Smooth muscle cell (in vitro differentiated cells): ENCODE results near the gene LSG1. TPM values are rescaled to one million over a fixed set of nuclear protein-coding genes. Genes with fewer than 3 reads are reported as not detected.

ENCODE experiments used
- DNase-seq: peaks from one replicate; lab custom pipeline; 2025; ENCODE audit not compliant: unreplicated experiment; lab: John Stamatoyannopoulos, UW
- H2AFZ ChIP-seq: fragments of 200-600 bp; sonication (generic); 2 replicates; pipeline ENCODE4 v1.6.0; 2016; ENCODE audit warnings: antibody characterized with exemption, low read depth, mild to moderate bottlenecking
- H3F3A ChIP-seq: fragments of 200-600 bp; sonication (generic); 2 replicates; pipeline ENCODE4 v1.6.0; 2017; ENCODE audit warnings: antibody characterized with exemption, low read depth
- H3K27ac ChIP-seq: fragments of 200-600 bp; sonication (generic); 2 replicates; pipeline ENCODE4 v1.5.1; 2016; ENCODE audit warnings: low read depth, mild to moderate bottlenecking
- H3K27me3 ChIP-seq: fragments of 200-600 bp; sonication (generic); 2 replicates; pipeline ENCODE4 v1.6.1; 2016; ENCODE audit warnings: low read depth, mild to moderate bottlenecking
- H3K36me3 ChIP-seq: fragments of 200-600 bp; sonication (generic); 2 replicates; pipeline ENCODE4 v1.5.1; 2016; ENCODE audit warnings: low read depth
- H3K4me1 ChIP-seq: fragments of 200-600 bp; sonication (generic); 2 replicates; pipeline ENCODE4 v1.5.1; 2016; ENCODE audit warnings: low read depth
- H3K4me2 ChIP-seq: fragments of 200-600 bp; sonication (generic); 2 replicates; pipeline ENCODE4 v1.6.0; 2016; ENCODE audit warnings: mild to moderate bottlenecking
- H3K4me3 ChIP-seq: fragments of 200-600 bp; sonication (generic); 2 replicates; pipeline ENCODE4 v1.5.1; 2016; ENCODE audit warnings: mild to moderate bottlenecking
- H3K79me2 ChIP-seq: fragments of 200-600 bp; sonication (generic); 2 replicates; pipeline ENCODE4 v1.6.0; 2016; ENCODE audit warnings: low read depth, mild to moderate bottlenecking
- H3K9ac ChIP-seq: fragments of 200-600 bp; sonication (generic); 2 replicates; pipeline ENCODE4 v1.6.0; 2016; ENCODE audit warnings: low read depth
- H3K9me3 ChIP-seq: fragments of 200-600 bp; sonication (generic); replicated peaks from 2 replicates; pipeline ENCODE4 v1.5.1; 2016; ENCODE audit warnings: low read depth
- H4K20me1 ChIP-seq: fragments of 200-600 bp; sonication (generic); 2 replicates; pipeline ENCODE4 v1.6.0; 2016; ENCODE audit warnings: low read depth
- WGBS: methylation state at CpG from one replicate; pipeline ENCODE4 v1.1.7; 2016; ENCODE audit warnings: low lambda C conversion rate; 5-methylcytosine and 5-hydroxymethylcytosine counted together
- polyA plus RNA-seq: library from polyadenylated mRNA; unstranded; fragments of >200 nt; fragmentation: Nextera tagmentation; extraction: Ambion mirVana; gene quantifications from 2 replicates; pipeline ENCODE4 v1.2.1, GENCODE V29; 2016
- total RNA-seq: library from RNA; depleted of rRNA; stranded (reverse); fragments of >200 nt; gene quantifications from 2 replicates; pipeline ENCODE4 v1.2.3, GENCODE V29; 2014
- TF ChIP-seq, protein P1 (sequence below): fragments of 200-600 bp; sonication (generic); IDR thresholded peaks from 2 replicates; pipeline ENCODE4 v1.5.1; 2017; ENCODE audit warnings: borderline replicate concordance, mild to moderate bottlenecking, antibody characterized with exemption; ENCODE audit not compliant: insufficient read depth, poor library complexity, severe bottlenecking

The LSG1 gene
- total and polyA plus RNA-seq, 2 experiments from 2014 or later, result 14.0 to 29.1 TPM

DNA sequence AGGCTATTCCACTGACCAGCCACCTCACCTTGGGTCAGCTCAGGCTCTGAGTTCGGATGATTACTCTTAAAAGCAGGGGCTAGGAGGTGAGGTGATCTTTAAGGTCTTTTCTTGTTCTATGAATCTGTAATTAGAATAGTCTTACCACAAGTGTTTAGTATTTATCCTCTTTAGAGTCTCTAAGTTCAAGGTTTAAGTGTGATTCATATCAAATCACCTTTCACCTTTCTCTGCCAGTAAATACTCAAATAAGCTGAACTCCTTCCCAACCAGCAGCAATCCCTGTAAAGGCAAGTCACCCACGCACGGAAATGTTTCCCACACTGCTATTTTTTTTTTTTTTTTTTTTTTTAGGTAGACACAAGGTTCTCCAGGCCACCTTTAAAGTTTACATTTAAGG, 24.2 kb downstream of the LSG1 start:
- DNase-seq, result no peak
- no peak overlapping the region for H3K9ac ChIP-seq
- no peaks in the 10 kb centered on the region for H3K27me3 ChIP-seq
- H3K79me2 ChIP-seq, result no peaks in the 10 kb centered on the region
- H3K4me3 ChIP-seq, result no peak overlapping the region
- no peaks in the 10 kb centered on the region for H4K20me1 ChIP-seq
- no peaks in the 10 kb centered on the region for H3K4me1 ChIP-seq
- H3K36me3 ChIP-seq, result peaks cover 15% of the 10 kb centered on the region
- TF ChIP-seq, protein P1, sequence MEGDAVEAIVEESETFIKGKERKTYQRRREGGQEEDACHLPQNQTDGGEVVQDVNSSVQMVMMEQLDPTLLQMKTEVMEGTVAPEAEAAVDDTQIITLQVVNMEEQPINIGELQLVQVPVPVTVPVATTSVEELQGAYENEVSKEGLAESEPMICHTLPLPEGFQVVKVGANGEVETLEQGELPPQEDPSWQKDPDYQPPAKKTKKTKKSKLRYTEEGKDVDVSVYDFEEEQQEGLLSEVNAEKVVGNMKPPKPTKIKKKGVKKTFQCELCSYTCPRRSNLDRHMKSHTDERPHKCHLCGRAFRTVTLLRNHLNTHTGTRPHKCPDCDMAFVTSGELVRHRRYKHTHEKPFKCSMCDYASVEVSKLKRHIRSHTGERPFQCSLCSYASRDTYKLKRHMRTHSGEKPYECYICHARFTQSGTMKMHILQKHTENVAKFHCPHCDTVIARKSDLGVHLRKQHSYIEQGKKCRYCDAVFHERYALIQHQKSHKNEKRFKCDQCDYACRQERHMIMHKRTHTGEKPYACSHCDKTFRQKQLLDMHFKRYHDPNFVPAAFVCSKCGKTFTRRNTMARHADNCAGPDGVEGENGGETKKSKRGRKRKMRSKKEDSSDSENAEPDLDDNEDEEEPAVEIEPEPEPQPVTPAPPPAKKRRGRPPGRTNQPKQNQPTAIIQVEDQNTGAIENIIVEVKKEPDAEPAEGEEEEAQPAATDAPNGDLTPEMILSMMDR, result no peak
- no peak overlapping the region for H3K4me2 ChIP-seq
- H3K9me3 ChIP-seq, result no peaks in the 10 kb centered on the region
- no peaks in the 10 kb centered on the region for H3F3A ChIP-seq
- H2AFZ ChIP-seq, result no peak overlapping the region
- H3K27ac ChIP-seq, result no peak overlapping the region
- WGBS, result 97% methylated on average over 3 of the region's 3 CpGs

DNA sequence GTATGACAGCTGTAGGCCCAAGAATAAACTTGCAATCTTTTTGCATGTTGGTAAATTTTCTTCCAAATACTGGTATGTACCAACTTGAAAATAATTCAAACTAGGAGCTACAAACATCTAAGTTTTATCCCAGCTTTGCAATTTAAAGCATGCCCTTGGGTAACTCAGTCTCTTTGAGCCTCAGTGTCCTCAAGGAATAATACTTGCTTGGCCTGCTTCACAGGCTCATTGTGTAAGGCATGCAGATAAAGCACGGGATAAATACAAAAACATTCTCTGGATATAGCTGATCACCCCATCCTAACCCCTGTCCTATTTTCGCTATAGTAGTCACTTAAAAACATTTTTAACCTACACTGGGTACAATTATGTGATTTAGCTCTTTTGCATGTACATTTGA, 29.2 kb downstream of the LSG1 start:
- DNase-seq, result no peak
- H3K36me3 ChIP-seq, result peaks cover 10% of the 10 kb centered on the region
- H3K27me3 ChIP-seq, result no peaks in the 10 kb centered on the region
- no peaks in the 10 kb centered on the region for H4K20me1 ChIP-seq
- no peak overlapping the region for H3K4me3 ChIP-seq
- H3K9ac ChIP-seq, result no peak overlapping the region
- WGBS, result 95% methylated on average over 2 of the region's 2 CpGs
- no peak overlapping the region for H3K4me2 ChIP-seq
- H3K9me3 ChIP-seq, result no peaks in the 10 kb centered on the region
- H3K4me1 ChIP-seq, result no peaks in the 10 kb centered on the region
- H3F3A ChIP-seq, result no peaks in the 10 kb centered on the region
- no peak overlapping the region for H2AFZ ChIP-seq
- TF ChIP-seq, protein P1, result no peak
- H3K27ac ChIP-seq, result no peak overlapping the region
- H3K79me2 ChIP-seq, result no peaks in the 10 kb centered on the region

DNA sequence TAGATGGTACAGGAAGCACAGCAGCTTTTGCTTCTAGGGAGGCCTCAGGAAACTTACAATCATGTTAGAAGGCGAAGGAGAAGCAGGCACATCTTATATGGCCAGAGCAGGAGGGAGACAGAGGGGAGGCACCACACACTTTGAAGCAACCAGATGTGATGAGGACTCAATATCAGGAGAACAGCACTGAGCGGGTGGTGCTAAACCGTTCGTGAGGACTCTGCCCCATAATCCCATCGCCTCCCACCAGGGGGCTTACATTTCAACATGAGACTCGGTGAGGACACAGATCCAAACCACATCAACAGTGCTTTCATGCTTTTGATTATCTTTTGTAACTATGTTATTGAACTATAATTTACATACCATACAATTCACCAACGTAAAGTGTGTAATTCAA, 31.2 kb downstream of the LSG1 start:
- Histone ChIP-seq H3K4me1 (no peaks in the 10 kb centered on the region), H3K9me3 (no peaks in the 10 kb centered on the region), H2AFZ (no peak overlapping the region), H3K4me3 (no peak overlapping the region), H3K36me3 (peaks cover 10% of the 10 kb centered on the region), H4K20me1 (no peaks in the 10 kb centered on the region), H3K27me3 (no peaks in the 10 kb centered on the region), H3K9ac (no peak overlapping the region), H3K27ac (no peak overlapping the region), H3K4me2 (no peak overlapping the region), H3F3A (no peaks in the 10 kb centered on the region), H3K79me2 (no peaks in the 10 kb centered on the region)
- WGBS, result 74% methylated on average over 7 of the region's 7 CpGs
- no peak for DNase-seq
- TF ChIP-seq, protein P1, result peak; percentile 17

DNA sequence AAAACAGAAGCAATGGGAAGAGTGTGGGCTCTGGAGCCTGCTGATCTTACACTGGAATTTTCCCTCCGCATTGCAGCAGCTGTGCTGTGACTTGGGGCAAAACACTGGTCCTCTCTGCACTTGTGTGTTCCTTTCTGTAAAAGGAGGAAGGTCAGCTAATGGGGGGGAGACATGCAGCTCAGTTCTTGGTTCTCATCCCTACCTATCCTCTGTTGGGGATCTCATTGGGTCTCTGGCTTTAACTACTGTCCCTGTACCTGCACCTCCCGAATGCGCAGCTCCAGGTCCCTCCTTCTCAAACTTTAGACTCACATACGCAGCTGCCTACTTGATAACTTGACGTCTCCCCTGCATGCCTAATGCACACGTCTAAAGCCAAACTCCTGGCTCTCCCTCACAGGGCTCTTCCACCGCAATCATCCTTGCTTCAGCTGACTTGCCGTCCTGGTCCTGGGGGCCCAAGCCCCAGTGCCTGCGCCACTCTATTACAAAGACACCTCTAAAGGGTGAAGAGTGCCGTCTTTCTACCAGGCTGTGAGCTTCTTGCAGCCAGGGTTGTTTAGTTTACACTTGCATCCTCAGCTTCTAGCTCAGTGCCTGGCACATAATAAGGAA, 32.9 kb downstream of the LSG1 start:
- DNase-seq, result no peak
- Histone ChIP-seq H3K27me3 (no peaks in the 10 kb centered on the region), H3K36me3 (peaks cover 7% of the 10 kb centered on the region), H3K4me3 (no peak overlapping the region), H4K20me1 (no peaks in the 10 kb centered on the region), H3K9ac (no peak overlapping the region), H3K9me3 (no peaks in the 10 kb centered on the region), H3F3A (no peaks in the 10 kb centered on the region), H3K4me2 (no peak overlapping the region), H3K79me2 (no peaks in the 10 kb centered on the region), H3K27ac (no peak overlapping the region), H2AFZ (no peak overlapping the region), H3K4me1 (no peaks in the 10 kb centered on the region)
- WGBS, result 97% methylated on average over 10 of the region's 10 CpGs
- TF ChIP-seq, protein P1, result no peak
